Measurements from ENCODE around the gene MYO1D.
A peak's percentile ranks its signal among the peaks of the same experiment; 100 is the strongest.
"Not testable (repeated sequence)": the region's sequence is repeated elsewhere in the genome, so short reads cannot be mapped to it uniquely, and the experiment has no call there.

MYO1D gene

GRCh38 chr17:32774695-32775084 lies 102.2 kb downstream of the MYO1D start:
- no peak for DNase-seq (ENCODE audit: low spot score)

DNA sequence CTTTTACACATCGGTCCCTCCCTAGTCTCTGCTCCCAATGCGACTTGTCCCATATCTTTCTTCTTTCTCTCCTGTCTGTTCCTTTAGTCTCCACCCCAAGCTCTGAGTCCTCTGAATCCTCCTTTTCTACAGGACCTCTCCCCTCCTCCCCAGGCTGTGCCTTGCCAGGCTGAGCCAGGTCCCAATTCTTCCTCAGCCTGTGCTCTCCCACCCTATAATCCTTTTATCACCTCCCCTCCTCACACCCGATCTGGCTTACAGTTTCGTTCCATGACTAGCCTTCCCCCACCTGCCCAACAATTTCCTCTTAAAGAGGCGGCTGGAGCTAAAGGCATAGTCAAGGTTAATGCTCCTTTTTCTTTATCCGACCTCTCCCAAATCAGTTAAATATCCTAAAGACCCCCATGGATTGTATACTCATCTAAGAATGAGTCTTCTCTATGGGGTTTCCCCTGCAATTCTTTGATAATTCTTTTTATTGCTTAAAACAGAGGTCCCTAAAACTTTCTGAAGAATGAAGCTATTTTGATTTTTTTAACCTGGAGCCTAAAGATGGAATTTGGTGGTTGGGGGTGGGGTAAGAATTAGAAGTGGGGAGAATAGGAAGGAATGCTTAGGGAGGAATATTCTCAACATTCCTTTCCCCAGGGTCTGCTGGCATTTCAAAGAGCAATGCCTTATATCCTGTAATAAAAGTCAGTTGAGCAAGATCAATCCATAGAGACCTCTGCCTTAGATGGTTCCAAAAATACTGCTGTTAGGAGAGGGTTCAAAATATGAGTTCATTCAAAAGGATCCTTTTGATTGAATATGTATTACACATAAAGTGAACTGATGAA lies 102.8 kb downstream of the MYO1D start:
- DNase-seq (ENCODE audit: low spot score): no peak

- DNase-seq (ENCODE audit: low spot score): no peak
Measured at GRCh38 chr17:32772453-32773025, 104.4 kb downstream of the MYO1D start.

DNA sequence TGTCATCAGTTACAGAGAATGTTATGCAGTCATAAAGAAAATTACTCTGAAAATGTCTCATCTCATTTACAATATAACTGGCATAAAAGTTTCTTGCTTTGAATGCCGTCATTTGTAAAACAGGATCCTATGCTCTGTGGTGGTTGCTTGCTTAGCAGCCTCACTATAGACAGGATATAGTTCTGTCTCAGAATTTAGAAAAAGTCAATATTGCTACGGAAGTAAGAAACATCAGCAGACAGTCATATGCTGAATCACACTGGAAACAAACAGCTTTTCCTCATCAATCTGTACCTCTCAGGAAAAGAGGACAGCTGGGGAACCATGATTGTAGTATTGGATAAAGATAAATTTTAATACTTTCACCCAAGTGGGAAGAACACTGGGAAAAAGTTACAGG lies 105.5 kb downstream of the MYO1D start:
- peak; percentile 73 for DNase-seq (ENCODE audit: low spot score)

- DNase-seq (ENCODE audit: low spot score): no peak
Measured at GRCh38 chr17:32769846-32770245, 107.1 kb downstream of the MYO1D start.

DNA sequence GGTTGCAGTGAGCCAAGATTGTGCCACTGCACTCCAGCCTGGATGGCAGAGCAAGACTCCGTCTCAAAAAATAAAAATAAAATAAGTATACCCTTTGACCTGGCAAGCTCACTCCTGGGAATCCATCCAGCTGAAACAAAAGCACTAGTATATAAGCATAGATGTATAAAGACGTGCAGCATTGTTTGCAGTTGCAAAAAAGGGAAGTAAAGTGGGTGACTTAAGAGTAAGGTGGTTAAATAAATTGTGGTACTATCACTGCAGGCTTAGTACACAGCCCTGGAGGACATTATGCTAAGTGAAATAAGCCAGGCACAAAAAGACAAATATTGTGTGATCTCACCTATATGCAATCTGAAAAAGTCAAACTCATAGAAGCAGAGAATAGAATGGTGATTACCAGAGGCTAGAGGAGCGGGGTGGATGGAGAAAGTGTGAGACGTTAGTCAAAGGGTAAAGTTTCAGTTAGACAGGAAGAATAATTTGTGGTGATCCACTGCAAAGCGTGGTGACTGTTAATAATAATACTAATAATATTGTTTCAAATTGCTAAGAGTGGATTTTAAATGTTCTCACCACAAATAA lies 113.0 kb downstream of the MYO1D start:
- no peak for DNase-seq (ENCODE audit: low spot score)

DNA sequence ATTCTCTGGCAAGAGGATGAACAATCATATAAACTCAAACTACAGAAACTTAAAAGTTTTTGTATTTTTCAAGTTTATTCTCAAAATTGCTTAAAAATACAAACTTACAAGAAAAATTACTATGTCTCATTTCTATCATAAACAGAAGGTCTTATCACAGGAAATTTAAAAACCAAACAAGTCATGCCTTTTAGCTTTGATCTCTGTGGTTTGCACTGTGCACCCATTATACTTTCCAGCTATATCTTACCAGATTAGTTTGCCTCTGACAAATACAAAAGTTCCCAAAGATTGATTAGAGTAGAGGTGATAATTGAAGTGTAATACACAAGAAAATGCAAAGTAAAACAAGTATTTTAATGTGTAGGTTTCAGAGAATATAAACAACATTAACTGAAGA lies 117.4 kb downstream of the MYO1D start:
- DNase-seq (ENCODE audit: low spot score): no peak

- DNase-seq (ENCODE audit: low spot score): no peak
Measured at GRCh38 chr17:32757963-32758362, 119.0 kb downstream of the MYO1D start.

- no peak for DNase-seq (ENCODE audit: low spot score)
Measured at GRCh38 chr17:32756696-32757095, 120.2 kb downstream of the MYO1D start.

DNA sequence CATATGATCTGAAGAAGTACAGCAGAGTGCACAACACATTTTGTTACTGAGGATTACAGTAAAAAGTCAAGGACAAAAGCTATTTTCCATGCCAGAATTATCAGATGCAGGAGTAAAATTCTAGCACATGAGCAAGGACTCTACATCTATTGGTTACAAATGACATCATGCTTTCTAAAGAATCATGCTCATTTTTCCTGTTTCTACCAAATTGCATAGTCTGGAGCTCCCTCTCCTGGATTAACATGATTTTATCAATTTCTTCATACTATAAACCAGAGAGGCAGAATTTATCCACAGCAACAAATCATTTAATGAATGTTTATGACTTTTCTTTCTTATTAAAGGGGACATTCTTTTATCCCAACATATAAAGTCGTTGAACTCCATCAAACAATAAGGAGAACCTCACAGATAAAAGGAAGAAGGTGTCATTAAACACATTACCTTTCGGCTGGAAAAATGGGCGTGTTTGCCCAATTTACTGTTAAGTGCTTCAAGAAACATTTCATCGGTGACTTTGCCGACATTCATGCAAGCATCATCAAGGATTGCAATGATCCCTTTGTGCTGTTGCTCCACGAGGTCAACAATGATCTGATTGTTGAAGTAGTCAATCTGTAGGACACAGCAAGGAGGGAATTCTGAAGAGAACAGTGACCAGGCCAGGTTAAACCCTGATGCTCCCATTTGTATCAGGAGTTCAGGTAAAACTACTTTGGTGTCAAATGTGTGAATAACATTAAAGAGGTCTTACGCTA lies 121.7 kb downstream of the MYO1D start:
- DNase-seq (ENCODE audit: low spot score): peak; percentile 62

GRCh38 chr17:32752934-32753333 lies 124.0 kb downstream of the MYO1D start:
- no peak for DNase-seq (ENCODE audit: low spot score)

GRCh38 chr17:32747856-32748255 lies 129.1 kb downstream of the MYO1D start:
- no peak for DNase-seq (ENCODE audit: low spot score)

DNA sequence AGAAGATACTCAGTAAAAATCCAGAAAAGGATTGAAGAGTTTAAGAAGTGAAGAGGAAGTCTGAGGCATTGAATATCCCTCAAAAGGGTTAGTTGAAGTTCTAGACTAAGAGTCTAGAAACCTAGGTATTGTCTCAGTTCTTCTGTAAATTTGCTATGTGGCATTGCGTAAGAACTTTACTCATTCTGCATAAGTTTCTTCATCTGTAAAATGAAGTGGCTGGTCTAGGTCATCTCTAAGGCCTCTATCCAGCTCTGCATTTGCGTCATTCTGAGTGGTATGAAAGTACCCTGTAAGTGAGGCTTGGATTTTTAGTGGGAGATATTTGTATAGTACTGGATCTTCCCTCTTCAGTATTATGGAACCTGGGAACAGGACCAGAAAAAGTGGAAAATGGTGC lies 130.2 kb downstream of the MYO1D start:
- DNase-seq (ENCODE audit: low spot score): no peak

- DNase-seq (ENCODE audit: low spot score): no peak
Measured at GRCh38 chr17:32746280-32746679, 130.6 kb downstream of the MYO1D start.

GRCh38 chr17:32742681-32743538 lies 134.0 kb downstream of the MYO1D start:
- peak; percentile 80 for DNase-seq (ENCODE audit: low spot score)

DNA sequence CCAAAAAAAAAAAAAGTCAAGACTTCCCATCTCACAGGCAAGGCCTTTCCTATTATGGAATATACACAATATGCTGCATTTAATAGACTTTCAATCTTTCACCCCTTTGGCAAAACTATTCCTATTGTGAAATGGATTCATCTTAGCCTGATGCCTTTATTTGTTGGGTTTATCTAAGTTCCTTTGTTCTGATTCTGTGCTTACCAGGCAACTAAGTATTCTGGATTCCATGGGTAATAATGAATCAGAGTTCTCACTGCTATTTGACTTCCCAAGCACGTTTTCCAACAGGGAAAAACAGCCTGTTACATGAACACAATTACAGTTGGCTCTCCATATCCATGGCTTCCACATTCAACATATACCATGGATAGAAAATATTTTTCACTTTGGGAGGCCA lies 135.5 kb downstream of the MYO1D start:
- no peak for DNase-seq (ENCODE audit: low spot score)

DNA sequence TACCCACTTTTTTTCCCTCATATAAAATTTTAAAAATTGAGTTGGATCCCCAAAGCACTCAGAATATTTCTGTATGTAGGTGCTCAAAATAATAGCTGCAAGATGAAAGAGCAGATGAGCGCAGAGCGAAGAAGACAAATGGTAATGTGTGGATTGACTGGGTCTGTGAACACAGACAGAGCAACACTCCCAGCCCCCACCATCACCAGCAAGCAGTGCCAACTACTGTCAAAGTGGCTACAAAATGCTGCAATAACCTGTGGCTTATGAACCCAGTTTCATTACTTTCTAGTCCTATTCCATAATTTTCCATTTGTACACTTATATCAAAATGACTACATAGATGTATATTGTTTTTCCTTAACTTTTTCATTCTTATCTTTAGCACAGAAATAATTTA lies 137.2 kb downstream of the MYO1D start:
- DNase-seq (ENCODE audit: low spot score): no peak

DNA sequence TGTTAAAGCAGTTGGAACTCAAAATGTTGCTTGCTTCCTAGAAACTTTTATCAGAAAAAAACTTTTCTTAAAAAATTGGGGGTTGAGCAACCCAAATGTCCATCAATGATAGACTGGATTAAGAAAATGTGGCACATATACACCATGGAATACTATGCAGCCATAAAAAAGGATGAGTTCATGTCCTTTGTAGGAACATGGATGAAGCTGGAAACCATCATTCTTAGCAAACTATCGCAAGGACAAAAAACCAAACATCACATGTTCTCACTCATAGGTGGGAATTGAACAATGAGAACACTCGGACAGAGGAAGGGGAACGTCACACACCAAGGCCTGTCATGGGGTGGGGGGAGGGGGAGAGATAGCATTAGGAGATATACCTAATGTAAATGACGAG lies 137.8 kb downstream of the MYO1D start:
- DNase-seq (ENCODE audit: low spot score): not testable (repeated sequence)

DNA sequence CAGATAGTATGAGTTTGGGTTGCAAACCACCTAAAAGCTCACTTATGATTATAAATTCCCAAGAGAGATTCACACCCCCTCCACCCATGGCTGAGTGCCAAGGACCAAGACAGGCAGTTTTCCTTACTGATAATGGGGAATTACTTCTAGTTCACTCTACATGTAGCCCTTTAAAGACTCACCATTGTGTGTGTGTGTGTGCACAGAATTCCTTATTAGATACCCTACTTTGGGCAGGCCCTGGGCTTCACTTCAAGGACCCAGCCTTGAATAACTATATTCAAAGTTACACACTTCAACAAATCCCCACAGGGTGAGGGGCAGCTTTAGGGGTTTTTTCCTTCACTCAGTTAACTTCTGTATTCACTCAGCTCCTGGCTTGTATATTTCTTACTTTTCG lies 143.5 kb downstream of the MYO1D start:
- no peak for DNase-seq (ENCODE audit: low spot score)

DNA sequence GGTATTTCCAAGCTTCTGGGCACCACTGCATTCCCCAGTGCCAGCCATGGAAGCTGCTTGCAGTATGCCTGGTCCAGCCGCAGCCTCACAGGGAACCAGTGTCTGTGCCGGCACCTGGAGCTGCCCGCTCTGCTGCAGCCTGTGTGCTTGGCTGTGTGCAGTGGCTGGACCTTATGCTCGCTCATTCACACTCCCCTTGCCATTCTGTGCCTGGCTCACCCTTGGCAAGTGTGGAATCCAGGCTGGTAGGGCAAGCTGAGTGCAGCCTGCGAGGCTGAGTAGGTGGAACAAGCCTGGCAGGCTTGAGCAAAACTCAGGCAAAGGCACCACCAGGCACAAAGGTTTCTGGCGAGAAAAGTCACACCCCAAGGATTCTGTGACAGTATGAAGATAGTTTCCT lies 144.0 kb downstream of the MYO1D start:
- DNase-seq (ENCODE audit: low spot score): no peak

- DNase-seq (ENCODE audit: low spot score): no peak
Measured at GRCh38 chr17:32732296-32732642, 144.7 kb downstream of the MYO1D start.
